Uterus (tissue), 2 donors: ENCODE data around the gene TRPV2.

Source experiments
- POLR2A ChIP-seq, 2 donors: fragments of 450-650 bp; IDR thresholded peaks; one replicate each; pipeline ENCODE4 v1.6.1; 2016; ENCODE audit warnings: antibody characterized with exemption in 2 of 2, mild to moderate bottlenecking in 1 of 2, moderate library complexity in 1 of 2
- TF ChIP-seq, protein P1 (sequence below), 4 experiments: fragments of 200-600 bp in 2 of 4; fragments of 450-650 bp in 2 of 4; sonication (generic) in 2 of 4; IDR thresholded peaks; one replicate each; pipeline ENCODE4 v1.5.1; 2016 to 2019; ENCODE audit warnings: antibody characterized with exemption in 4 of 4, mild to moderate bottlenecking in 2 of 4, moderate library complexity in 1 of 4

DNA sequence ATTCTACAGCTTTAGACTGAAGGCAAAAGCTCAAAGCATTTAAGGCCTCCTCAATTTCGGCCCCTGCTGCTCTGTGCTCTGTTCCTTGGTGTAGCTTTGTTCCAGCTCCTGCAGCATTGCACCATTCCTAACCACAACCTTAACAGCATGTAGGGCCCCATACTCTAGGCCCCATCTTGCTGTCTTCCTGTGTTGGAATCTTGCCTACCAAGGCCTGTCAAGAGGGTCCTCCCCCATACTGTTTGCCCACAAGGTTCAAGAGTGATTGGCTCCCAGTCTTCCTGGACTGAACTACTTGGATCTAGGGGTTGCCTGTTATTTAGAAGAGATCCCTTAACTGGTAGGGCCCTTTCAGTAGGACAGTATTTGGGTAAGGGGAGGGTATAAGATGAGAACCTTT lies 26.8 kb downstream of the TRPV2 start:
- TF ChIP-seq, protein P1, sequence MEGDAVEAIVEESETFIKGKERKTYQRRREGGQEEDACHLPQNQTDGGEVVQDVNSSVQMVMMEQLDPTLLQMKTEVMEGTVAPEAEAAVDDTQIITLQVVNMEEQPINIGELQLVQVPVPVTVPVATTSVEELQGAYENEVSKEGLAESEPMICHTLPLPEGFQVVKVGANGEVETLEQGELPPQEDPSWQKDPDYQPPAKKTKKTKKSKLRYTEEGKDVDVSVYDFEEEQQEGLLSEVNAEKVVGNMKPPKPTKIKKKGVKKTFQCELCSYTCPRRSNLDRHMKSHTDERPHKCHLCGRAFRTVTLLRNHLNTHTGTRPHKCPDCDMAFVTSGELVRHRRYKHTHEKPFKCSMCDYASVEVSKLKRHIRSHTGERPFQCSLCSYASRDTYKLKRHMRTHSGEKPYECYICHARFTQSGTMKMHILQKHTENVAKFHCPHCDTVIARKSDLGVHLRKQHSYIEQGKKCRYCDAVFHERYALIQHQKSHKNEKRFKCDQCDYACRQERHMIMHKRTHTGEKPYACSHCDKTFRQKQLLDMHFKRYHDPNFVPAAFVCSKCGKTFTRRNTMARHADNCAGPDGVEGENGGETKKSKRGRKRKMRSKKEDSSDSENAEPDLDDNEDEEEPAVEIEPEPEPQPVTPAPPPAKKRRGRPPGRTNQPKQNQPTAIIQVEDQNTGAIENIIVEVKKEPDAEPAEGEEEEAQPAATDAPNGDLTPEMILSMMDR (IDR thresholded peaks at IDR 0.05) = no peak
- no peak for TF ChIP-seq POLR2A (IDR thresholded peaks at IDR 0.05)
